Measurements from ENCODE around the gene SPI1. TPM values are rescaled to one million over a fixed set of nuclear protein-coding genes. Genes with fewer than 3 reads are reported as not detected.

SPI1 gene
- total RNA-seq, 1 donor from 2014 or later, result not detected

- Mint-ChIP-seq H3K27ac (ENCODE audit: unreplicated experiment) (no peak overlapping the region), H3K36me3 (ENCODE audit: low read depth) (no peaks in the 10 kb centered on the region), H3K27me3 (ENCODE audit: low read depth) (no peaks in the 10 kb centered on the region), H3K4me3 (no peak overlapping the region), H3K9me3 (no peaks in the 10 kb centered on the region), H3K4me1 (no peaks in the 10 kb centered on the region)
- no peak for TF ChIP-seq CTCF (conservative IDR thresholded peaks at IDR 0.05)
- no peak for DNase-seq (ENCODE audit: low read depth, low spot score)
Observed at GRCh38 chr11:47331454-47332302, 46.7 kb downstream of the SPI1 start.

- no peaks in the 10 kb centered on the region for H3K36me3 Mint-ChIP-seq (ENCODE audit: low read depth)
- no peaks in the 10 kb centered on the region for H3K9me3 Mint-ChIP-seq
- TF ChIP-seq CTCF (conservative IDR thresholded peaks at IDR 0.05), result no peak
- no peak for DNase-seq (ENCODE audit: low read depth, low spot score)
- H3K27ac Mint-ChIP-seq (ENCODE audit: unreplicated experiment), result no peak overlapping the region
- H3K4me3 Mint-ChIP-seq, result no peak overlapping the region
- no peaks in the 10 kb centered on the region for H3K4me1 Mint-ChIP-seq
- H3K27me3 Mint-ChIP-seq (ENCODE audit: low read depth), result no peaks in the 10 kb centered on the region
Observed at GRCh38 chr11:47329987-47330931, 48.1 kb downstream of the SPI1 start.

- no peak for TF ChIP-seq CTCF (conservative IDR thresholded peaks at IDR 0.05)
- no peak for DNase-seq (ENCODE audit: low read depth, low spot score)
Observed at GRCh38 chr11:47329431-47329986, 48.8 kb downstream of the SPI1 start.

GRCh38 chr11:47328449-47329390, 49.6 kb downstream of the SPI1 start:
- H3K27ac Mint-ChIP-seq (ENCODE audit: unreplicated experiment), result no peak overlapping the region
- TF ChIP-seq CTCF (conservative IDR thresholded peaks at IDR 0.05), result no peak
- H3K36me3 Mint-ChIP-seq (ENCODE audit: low read depth), result peaks cover 5% of the 10 kb centered on the region
- no peak overlapping the region for H3K4me3 Mint-ChIP-seq
- no peaks in the 10 kb centered on the region for H3K4me1 Mint-ChIP-seq
- no peaks in the 10 kb centered on the region for H3K9me3 Mint-ChIP-seq
- DNase-seq (ENCODE audit: low read depth, low spot score), result no peak
- H3K27me3 Mint-ChIP-seq (ENCODE audit: low read depth), result no peaks in the 10 kb centered on the region

More at GRCh38 chr11:47329431-47329986, 48.8 kb downstream of the SPI1 start:
- Mint-ChIP-seq H3K4me3 (no peak overlapping the region), H3K36me3 (ENCODE audit: low read depth) (peaks cover 5% of the 10 kb centered on the region), H3K27me3 (ENCODE audit: low read depth) (no peaks in the 10 kb centered on the region), H3K27ac (ENCODE audit: unreplicated experiment) (no peak overlapping the region), H3K4me1 (no peaks in the 10 kb centered on the region), H3K9me3 (no peaks in the 10 kb centered on the region)
